Neural cell (in vitro differentiated cells): ENCODE measurements around the gene TFDP1. TPM values are rescaled to one million over a fixed set of nuclear protein-coding genes. Genes with fewer than 3 reads are reported as not detected.

Experiments used
- H2AFZ ChIP-seq: fragments of 200-600, 300-800 bp; sonication (generic), shearing (Covaris generic); 2 replicates; pipeline ENCODE4 v1.6.0; 2014; ENCODE audit warnings: low read depth, mild to moderate bottlenecking, antibody characterized with exemption, low read length, moderate library complexity
- H3F3A ChIP-seq: fragments of 200-600 bp; shearing (Covaris generic); 2 replicates; pipeline ENCODE4 v1.6.1; 2016; ENCODE audit warnings: mild to moderate bottlenecking, moderate library complexity, mixed read lengths, antibody characterized with exemption, low read length; ENCODE audit not compliant: insufficient read depth, poor library complexity, severe bottlenecking
- H3K27ac ChIP-seq: fragments of 200-600, 300-800 bp; sonication (generic), shearing (Covaris generic); 2 replicates; pipeline ENCODE4 v1.5.1; 2014; ENCODE audit warnings: mild to moderate bottlenecking, low read length, moderate library complexity
- H3K27me3 ChIP-seq: fragments of 300-800, 200-600 bp; sonication (generic), shearing (Covaris generic); 2 replicates; pipeline ENCODE4 v1.6.0; 2014; ENCODE audit warnings: mild to moderate bottlenecking, low read depth, low read length, moderate library complexity; ENCODE audit not compliant: insufficient read depth
- H3K36me3 ChIP-seq: fragments of 300-800, 200-600 bp; sonication (generic), shearing (Covaris generic); 2 replicates; pipeline ENCODE4 v1.5.1; 2014; ENCODE audit warnings: mild to moderate bottlenecking, antibody characterized with exemption, low read length, moderate library complexity; ENCODE audit not compliant: insufficient read depth
- H3K4me2 ChIP-seq: fragments of 300-800, 200-600 bp; sonication (generic), shearing (Covaris generic); 2 replicates; pipeline ENCODE4 v1.6.0; 2014; ENCODE audit warnings: mild to moderate bottlenecking, low read length
- H3K4me3 ChIP-seq: fragments of 300-800, 200-600 bp; sonication (generic), shearing (Covaris generic); 2 replicates; pipeline ENCODE4 v1.5.1; 2014; ENCODE audit warnings: mild to moderate bottlenecking, low read length, moderate library complexity
- H3K79me2 ChIP-seq: fragments of 200-600 bp; shearing (Covaris generic); replicated peaks from 2 replicates; pipeline ENCODE4 v1.6.0; 2014; ENCODE audit warnings: mild to moderate bottlenecking, low read length, moderate library complexity; ENCODE audit not compliant: insufficient read depth
- H3K9ac ChIP-seq: fragments of 300-800, 200-600 bp; sonication (generic), shearing (Covaris generic); 2 replicates; pipeline ENCODE4 v1.6.1; 2016; ENCODE audit warnings: mild to moderate bottlenecking, low read length, mixed read lengths
- H3K9me2 ChIP-seq: fragments of 200-600 bp; shearing (Covaris generic); 2 replicates; pipeline ENCODE4 v1.6.1; 2016; ENCODE audit warnings: mild to moderate bottlenecking, low read length, mixed read lengths; ENCODE audit not compliant: insufficient read depth
- H3K9me3 ChIP-seq: fragments of 200-600, 300-800 bp; sonication (generic), shearing (Covaris generic); 2 replicates; pipeline ENCODE4 v1.6.1; 2016; ENCODE audit warnings: mild to moderate bottlenecking, mixed run types, low read length, moderate library complexity, mixed read lengths
- H4K20me1 ChIP-seq: fragments of 200-600 bp; shearing (Covaris generic); 2 replicates; pipeline ENCODE4 v1.6.1; 2016; ENCODE audit warnings: mild to moderate bottlenecking, mixed run types; ENCODE audit not compliant: insufficient read depth
- CTCF ChIP-seq: fragments of 450-650 bp; IDR thresholded peaks from 2 replicates; pipeline ENCODE4 v1.5.1; 2014; ENCODE audit warnings: antibody characterized with exemption, mild to moderate bottlenecking, moderate library complexity; ENCODE audit not compliant: poor library complexity, severe bottlenecking
- EP300 ChIP-seq: fragments of 450-650 bp; conservative IDR thresholded peaks from 2 replicates; pipeline ENCODE4 v1.6.1; 2014; ENCODE audit warnings: antibody characterized with exemption, mild to moderate bottlenecking, moderate library complexity; ENCODE audit not compliant: poor library complexity, severe bottlenecking
- EZH2 ChIP-seq: fragments of 200-600, 300-800 bp; shearing (Covaris generic), sonication (generic); IDR thresholded peaks from 2 replicates; pipeline ENCODE4 v1.6.1; 2014; ENCODE audit warnings: antibody characterized with exemption, low read length, borderline replicate concordance, mild to moderate bottlenecking; ENCODE audit not compliant: insufficient read depth, poor library complexity, severe bottlenecking
- MXI1 ChIP-seq: fragments of 450-650 bp; conservative IDR thresholded peaks from 2 replicates; pipeline ENCODE4 v1.6.1; 2014; ENCODE audit warnings: antibody characterized with exemption, mild to moderate bottlenecking; ENCODE audit not compliant: poor library complexity, severe bottlenecking
- POLR2AphosphoS5 ChIP-seq: IDR thresholded peaks from 2 replicates; pipeline ENCODE4 v1.6.1; 2012
- RAD21 ChIP-seq: fragments of 450-650 bp; conservative IDR thresholded peaks from 2 replicates; pipeline ENCODE4 v1.6.1; 2014; ENCODE audit warnings: antibody characterized with exemption, mild to moderate bottlenecking, moderate library complexity
- REST ChIP-seq: IDR thresholded peaks from 2 replicates; pipeline ENCODE4 v1.6.1; 2012; ENCODE audit warnings: borderline replicate concordance
- SMC3 ChIP-seq: fragments of 450-650 bp; conservative IDR thresholded peaks from 2 replicates; pipeline ENCODE4 v1.6.1; 2014; ENCODE audit warnings: antibody characterized with exemption, mild to moderate bottlenecking, moderate library complexity; ENCODE audit not compliant: poor library complexity
- TAF1 ChIP-seq: IDR thresholded peaks from 2 replicates; pipeline ENCODE4 v1.6.1; 2012; ENCODE audit warnings: low read depth
- polyA plus RNA-seq: library from polyadenylated mRNA; depleted of rRNA; stranded (reverse); fragments of >200 nt; gene quantifications from 2 replicates; pipeline ENCODE4 v1.2.3, GENCODE V29; 2014

The TFDP1 gene
- polyA plus RNA-seq, 1 donor from 2014 or later, result 81.2 TPM

GRCh38 chr13:113645329-113645728 is 60.8 kb downstream of the TFDP1 start:
- Histone ChIP-seq H3K36me3 (peaks cover 7% of the 10 kb centered on the region), H2AFZ (no peak overlapping the region), H3K79me2 (no peaks in the 10 kb centered on the region), H3K9me3 (no peaks in the 10 kb centered on the region), H3K4me2 (no peak overlapping the region), H4K20me1 (no peaks in the 10 kb centered on the region), H3K9ac (no peak overlapping the region), H3K4me3 (no peak overlapping the region), H3F3A (no peaks in the 10 kb centered on the region), H3K9me2 (no peaks in the 10 kb centered on the region), H3K27ac (no peak overlapping the region), H3K27me3 (no peaks in the 10 kb centered on the region)
- TF ChIP-seq SMC3 (no peak), TAF1 (no peak), MXI1 (no peak), EZH2 (no peak), CTCF (no peak)

- Histone ChIP-seq H3K27ac (no peak overlapping the region), H3K9me3 (no peaks in the 10 kb centered on the region)
Observed at GRCh38 chr13:113646376-113646775, 61.8 kb downstream of the TFDP1 start.

More at GRCh38 chr13:113646376-113646775, 61.8 kb downstream of the TFDP1 start:
- Histone ChIP-seq H3K9ac (no peak overlapping the region), H3K27me3 (no peaks in the 10 kb centered on the region), H2AFZ (no peak overlapping the region), H3K36me3 (peaks cover 7% of the 10 kb centered on the region), H3K4me2 (no peak overlapping the region), H3K9me2 (no peaks in the 10 kb centered on the region), H3F3A (no peaks in the 10 kb centered on the region), H3K79me2 (no peaks in the 10 kb centered on the region), H3K4me3 (no peak overlapping the region), H4K20me1 (no peaks in the 10 kb centered on the region)
- TF ChIP-seq REST (no peak), EP300 (no peak), RAD21 (no peak), POLR2AphosphoS5 (no peak), TAF1 (no peak), SMC3 (no peak), CTCF (no peak), EZH2 (no peak), MXI1 (no peak)
